Vagina (tissue), 2 donors: ENCODE data around the gene FRYL.

ENCODE experiments used
- CTCF ChIP-seq, 3 experiments: fragments of 450-650 bp in 2 of 3; fragments of 200-600 bp in 1 of 3; sonication (generic) in 1 of 3; IDR thresholded peaks; one replicate each; pipeline ENCODE4 v1.5.1; 2017 to 2019; ENCODE audit warnings: antibody characterized with exemption in 3 of 3, mild to moderate bottlenecking in 2 of 3, moderate library complexity in 2 of 3
- POLR2A ChIP-seq, 2 donors: fragments of 450-650 bp; IDR thresholded peaks; one replicate each; pipeline ENCODE4 v1.6.1; 2017; ENCODE audit warnings: antibody characterized with exemption in 2 of 2, mild to moderate bottlenecking in 2 of 2, moderate library complexity in 2 of 2
- POLR2AphosphoS5 ChIP-seq, 2 donors: sonication (generic); formaldehyde crosslinking; IDR thresholded peaks; one replicate each; pipeline ENCODE4 v1.9.0; 2017; ENCODE audit warnings: antibody characterized with exemption in 2 of 2, mild to moderate bottlenecking in 2 of 2, low read depth in 1 of 2; ENCODE audit not compliant: insufficient read depth in 1 of 2

GRCh38 chr4:48554606-48555005 lies 225.5 kb downstream of the FRYL start:
- TF ChIP-seq POLR2A (IDR thresholded peaks at IDR 0.05) (no peak), POLR2AphosphoS5 (IDR thresholded peaks at IDR 0.05; ENCODE audit: insufficient read depth in 1 of 2, low read depth in 1 of 2) (no peak), CTCF (IDR thresholded peaks at IDR 0.05) (no peak)
